ENCODE data around the gene FAM117B.
"Not testable (repeated sequence)": the region's sequence is repeated elsewhere in the genome, so short reads cannot be mapped to it uniquely, and the experiment has no call there.

Gene FAM117B

DNA sequence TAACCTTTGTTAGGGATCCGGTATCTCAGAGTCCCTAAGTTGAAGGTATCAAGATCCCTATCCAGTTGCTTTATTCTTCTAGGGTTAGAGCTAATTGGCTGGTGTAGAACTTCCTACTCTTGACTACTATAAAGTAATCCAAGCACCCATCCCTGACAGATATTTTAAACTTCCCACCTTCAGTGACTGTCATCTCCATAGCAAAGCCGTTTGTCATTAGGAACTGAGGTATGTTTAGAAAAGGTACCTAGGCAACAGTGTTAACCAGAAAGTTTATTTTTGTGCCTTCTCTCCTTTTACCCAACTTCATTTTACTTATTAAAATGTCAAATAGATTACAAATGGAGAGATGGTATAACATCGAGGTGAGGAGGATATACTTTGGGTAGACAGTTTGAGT is 4.5 kb downstream of the FAM117B start:
- no peak for DNase-seq

DNA sequence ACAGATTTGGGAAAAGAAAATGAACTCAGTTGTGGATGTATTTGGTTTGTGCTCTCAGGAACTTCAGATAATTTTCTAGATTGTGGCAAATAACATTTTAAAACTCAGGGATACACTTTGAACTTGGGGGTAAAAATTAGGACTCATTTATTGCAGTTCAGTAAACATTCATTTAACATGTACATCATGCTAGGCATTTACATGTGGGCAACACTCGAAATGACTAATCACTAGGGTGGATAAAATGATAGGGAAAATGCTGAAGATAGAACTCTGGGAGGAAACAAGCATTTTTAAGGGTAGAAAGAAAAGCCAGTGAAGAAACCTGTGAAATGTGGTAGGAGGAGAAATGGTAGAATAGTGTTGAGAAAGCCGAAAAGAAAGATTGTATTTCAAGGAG is 7.8 kb downstream of the FAM117B start:
- no peak for DNase-seq

- DNase-seq, result no peak
These were observed 8.5 kb downstream of the FAM117B start for GRCh38 chr2:202643012-202643858.

GRCh38 chr2:202652119-202652518 is 17.4 kb downstream of the FAM117B start:
- DNase-seq, result no peak

GRCh38 chr2:202653890-202654289 is 19.1 kb downstream of the FAM117B start:
- DNase-seq, result no peak

DNA sequence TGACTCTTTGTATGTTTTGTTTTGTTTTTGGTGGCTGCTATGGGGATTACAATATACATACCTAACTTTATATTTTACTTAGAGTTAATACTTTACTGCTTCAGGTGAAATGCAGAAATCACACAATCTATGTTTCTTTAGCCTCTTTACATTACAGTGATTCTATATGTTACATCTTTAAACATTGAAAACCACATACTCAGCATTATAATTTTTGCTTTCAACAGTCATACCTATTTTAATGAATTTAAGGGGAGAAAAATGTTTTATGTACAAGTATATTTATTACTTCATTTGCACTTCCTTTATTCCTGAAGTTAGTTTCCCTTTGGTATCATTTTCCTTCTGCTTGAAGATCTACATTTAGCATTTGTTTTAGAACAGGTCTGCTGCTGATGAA is 23.1 kb downstream of the FAM117B start:
- no peak for DNase-seq

DNA sequence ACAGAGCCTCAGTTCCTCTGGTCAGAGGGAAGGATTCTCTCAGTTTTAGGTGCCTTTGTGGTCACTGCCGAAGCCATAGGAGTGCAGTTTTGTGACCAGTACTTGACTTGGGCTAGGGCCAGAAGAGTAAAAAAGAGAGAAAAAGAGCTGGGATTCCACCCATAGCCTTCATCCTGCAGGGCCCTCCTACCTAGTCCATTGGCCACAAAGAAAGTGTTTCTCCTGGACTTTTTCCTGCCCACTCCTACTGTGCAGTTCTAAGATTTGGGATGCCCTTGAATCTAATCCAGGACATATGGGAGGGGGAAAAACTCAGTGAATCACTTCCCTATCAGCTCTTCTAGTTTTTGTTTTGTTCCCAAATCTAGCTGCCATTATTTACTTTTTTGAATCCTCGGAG is 26.0 kb downstream of the FAM117B start:
- DNase-seq, result no peak

DNA sequence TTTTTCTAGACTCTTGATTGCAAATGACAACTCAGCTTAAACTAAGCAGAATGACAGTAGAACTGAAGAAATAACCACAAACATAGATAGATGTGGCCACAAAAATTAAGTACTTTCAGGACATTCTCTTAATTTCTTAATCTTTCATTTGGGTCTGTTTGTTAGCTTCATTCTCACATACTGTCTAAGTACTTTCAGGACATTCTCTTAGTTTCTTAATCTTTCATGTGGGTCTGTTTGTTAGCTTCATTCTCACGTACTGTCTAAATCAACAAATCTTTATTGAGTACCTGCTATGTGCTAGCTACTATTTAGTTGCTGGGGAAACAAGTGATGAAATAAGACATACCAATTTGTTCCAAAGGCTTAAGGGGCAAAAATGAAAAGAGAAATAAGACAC is 35.1 kb downstream of the FAM117B start:
- no peak for DNase-seq

DNA sequence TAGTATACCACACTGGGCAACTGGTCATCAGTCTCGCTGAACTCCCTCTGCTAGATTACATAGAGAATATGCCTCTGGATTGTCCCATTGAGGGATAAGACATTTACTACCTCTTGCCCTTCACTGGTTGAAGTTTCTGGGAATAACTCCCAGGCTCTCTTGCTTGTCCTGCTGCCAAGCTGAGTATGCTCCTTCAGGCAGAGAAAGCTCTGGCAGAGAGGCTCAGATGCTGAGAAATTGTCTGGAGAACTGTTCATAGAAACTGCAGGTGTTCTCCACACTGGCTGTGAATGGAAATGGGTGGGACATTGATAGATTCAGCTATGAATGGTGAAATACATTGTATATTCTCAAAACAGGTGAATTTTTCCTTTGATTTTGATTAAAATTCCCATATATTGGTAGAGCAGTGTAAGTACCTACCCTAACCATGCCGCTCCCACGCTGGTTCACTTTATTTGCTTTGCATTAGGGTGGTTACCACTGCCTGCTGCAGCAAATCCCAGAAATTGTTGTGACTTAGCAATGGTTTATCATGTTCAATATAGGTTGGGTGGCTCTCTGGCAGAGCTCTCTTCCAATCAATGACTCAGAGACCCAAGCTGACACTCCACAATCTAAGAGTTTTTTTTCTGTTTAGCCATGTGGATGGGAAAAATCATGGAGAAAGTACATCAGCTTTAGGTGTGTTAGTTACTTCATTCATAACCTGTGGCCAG is 36.7 kb downstream of the FAM117B start:
- DNase-seq, result no peak

DNA sequence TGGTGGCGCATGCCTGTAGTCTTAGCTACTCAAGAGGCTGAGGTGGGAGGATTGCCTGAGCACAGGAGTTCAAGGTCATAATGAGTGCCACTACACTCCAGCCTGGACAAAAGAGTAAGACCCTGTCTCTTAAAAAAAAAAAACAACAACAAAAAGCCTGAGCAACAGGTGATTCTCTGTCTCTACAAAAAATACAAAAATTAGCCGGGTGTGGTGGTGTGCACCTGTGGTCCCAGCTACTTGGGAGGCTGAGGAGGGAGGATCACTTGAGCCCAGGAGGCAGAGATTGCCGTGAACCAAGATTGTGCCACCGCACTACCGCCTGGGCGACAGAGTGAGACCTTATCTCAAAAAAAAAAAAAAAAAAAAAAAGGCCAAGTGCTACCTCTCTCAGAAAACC is 40.3 kb downstream of the FAM117B start:
- not testable (repeated sequence) for DNase-seq

DNA sequence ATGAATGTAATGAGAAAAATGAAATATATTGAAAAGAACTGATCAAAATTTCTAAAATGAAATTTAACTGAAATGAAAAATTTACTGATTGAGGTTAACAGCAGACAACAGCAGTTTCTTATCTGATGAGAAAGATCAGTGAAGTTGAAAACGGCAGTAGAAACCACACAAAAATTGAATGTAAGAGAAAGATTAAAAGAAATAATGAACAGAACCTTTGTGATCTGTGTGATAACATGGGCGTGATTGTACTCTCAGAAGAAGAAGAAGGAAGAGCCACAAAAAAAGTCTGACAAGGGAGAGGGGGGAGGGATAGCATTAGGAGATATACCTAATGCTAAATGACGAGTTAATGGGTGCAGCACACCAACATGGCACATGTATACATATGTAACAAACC is 45.2 kb downstream of the FAM117B start:
- DNase-seq, result no peak

GRCh38 chr2:202680512-202680911 is 45.7 kb downstream of the FAM117B start:
- no peak for DNase-seq

GRCh38 chr2:202681688-202682205 is 47.0 kb downstream of the FAM117B start:
- no peak for DNase-seq

DNA sequence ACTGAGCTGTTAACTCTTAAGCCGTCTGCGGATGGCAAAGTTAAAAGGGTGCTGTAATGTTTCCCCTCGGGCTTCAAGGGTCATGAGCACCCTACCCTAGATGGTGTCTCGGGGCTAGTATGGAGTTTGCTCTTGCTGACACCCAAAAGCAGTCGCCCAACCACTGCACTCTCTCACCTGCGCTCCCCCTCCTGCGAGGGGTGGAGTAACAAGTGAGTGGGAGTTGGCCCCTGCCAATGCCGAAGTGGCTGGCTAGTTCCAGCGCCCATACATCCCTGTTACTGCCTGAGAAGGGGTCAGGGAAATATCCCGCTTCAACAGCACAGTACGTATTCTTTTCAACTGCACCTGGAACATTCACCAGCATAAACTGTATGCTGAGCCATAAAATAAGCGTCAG is 47.5 kb downstream of the FAM117B start:
- no peak for DNase-seq

DNA sequence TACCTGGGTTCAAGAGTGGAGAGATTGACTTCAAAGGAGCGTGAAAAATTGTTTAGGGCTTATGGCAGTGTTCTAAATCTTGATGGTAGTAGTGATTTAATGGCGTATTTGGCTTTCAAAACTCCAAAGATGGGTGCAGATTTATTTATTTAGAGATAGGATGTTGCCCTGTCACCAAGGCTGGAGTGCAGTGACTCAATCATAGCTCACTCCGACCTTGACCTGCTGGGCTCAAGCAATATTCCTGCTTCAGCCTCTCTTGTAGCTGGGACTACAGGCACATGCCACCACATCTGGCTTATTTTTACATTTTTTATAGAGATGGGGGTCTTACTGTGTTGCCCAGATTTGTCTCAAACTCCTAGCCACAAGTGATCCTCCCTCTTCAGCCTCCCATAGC is 52.5 kb downstream of the FAM117B start:
- no peak for DNase-seq

GRCh38 chr2:202689459-202689858 is 54.7 kb downstream of the FAM117B start:
- no peak for DNase-seq

DNA sequence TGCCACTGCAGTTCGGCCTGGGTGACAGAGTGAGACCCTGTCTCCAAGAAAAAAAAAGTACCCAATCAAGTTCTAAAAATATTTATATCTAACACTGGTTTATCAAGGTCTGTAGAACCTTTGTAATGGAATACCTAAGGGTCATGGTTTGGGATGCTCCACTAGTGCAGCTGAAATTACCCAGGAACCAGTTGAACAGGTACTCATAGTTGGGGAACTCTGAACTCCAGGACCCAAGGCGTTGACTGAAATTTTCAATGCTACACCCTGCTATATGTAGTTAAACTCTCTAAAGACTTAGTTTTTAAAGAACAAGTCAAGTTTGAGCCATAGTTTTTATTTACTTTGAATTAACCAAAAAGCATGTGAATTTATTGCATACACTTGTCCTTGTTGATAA is 55.1 kb downstream of the FAM117B start:
- no peak for DNase-seq

- DNase-seq, result no peak
These were observed 55.6 kb downstream of the FAM117B start for GRCh38 chr2:202690321-202690900.

- no peak for DNase-seq
These were observed 58.7 kb downstream of the FAM117B start for GRCh38 chr2:202693503-202693902.

GRCh38 chr2:202695166-202695565 is 60.4 kb downstream of the FAM117B start:
- DNase-seq, result no peak

DNA sequence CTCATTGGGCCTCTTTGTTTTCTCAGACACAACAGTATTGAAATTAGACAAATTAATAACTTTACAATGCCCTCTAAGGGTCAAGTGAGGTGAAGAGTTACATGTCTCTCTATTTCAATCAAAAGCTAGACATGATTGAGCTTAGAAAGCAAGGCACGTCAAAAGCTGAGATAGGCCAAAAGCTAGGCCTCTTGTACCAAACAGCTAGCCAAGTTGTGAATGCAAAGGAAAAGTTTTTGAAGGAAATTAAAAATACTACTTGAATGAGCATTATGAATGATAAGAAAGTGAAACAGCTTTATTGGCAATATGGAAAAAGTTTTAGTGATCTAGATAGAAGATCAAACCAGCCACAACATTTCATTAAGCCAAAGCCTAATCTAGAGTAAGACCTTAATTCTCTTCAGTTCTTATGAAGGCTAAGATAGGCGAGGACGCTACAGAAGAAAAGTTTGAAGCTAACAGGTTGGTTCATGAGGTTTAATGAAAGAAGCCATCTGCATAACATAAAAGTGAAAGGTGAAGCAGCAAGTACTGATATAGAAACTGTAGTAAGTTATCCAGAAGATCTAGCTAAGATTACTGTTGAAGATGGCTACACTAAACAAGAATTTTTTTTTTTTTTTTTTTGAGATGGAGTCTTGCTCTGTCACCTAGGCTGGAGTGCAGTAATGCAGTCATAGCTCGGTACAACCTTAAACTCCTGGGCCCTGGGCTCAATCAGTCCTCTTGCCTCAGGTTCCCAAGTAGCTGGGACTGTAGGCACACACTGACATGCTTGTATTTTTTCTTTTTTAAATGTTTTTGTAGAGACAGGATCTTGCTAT is 65.5 kb downstream of the FAM117B start:
- DNase-seq, result no peak

- no peak for DNase-seq
These were observed 68.3 kb downstream of the FAM117B start for GRCh38 chr2:202703091-202703490.

DNA sequence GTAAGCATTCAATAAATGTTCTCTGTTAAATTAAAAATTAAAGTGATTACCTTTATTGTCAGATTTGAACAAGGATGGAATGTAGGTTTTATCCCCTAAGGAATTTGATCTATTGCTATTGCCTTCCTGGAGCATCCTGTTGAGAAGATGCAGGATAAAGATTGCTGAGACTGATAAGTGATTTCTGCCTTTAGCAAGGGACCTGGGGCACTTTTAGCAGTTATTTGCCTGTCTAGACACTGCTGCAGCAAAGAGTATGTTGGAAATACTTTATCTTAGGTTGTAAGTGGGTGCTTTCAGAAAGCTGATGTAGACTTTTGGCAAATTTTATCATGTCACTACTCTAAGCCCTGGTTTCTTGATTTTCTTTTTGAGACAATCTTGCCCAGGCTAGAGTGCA is 69.5 kb downstream of the FAM117B start:
- DNase-seq, result no peak

Data from stimulated activated CD4-positive, alpha-beta T cell treated with anti-CD3 and anti-CD28 coated beads, Interleukin-4, amount 100 ng/mL, for 4 hours (primary cell).